ENCODE results near the gene WASHC2A. TPM values are rescaled to one million over a fixed set of nuclear protein-coding genes. Genes with fewer than 3 reads are reported as not detected.
"Not testable (repeated sequence)": the region's sequence is repeated elsewhere in the genome, so short reads cannot be mapped to it uniquely, and the experiment has no call there.

WASHC2A gene
- total RNA-seq = 10 to 100 TPM; 27.4 to 29.9 TPM

GRCh38 chr10:50067546-50068351, at the start of gene WASHC2A:
Gene WASHC2A, plus strand, starts transcription at chr10:50067954. Its CDS starts 52 bp downstream, at chr10:50068006.
- not testable (repeated sequence) for H3K36me3 Mint-ChIP-seq, H3K4me1 Mint-ChIP-seq, H3K27me3 Mint-ChIP-seq, H3K9me3 Mint-ChIP-seq
- peak; percentile 93 for DNase-seq
- Mint-ChIP-seq H3K27ac (peak within 1 kb of the TSS; percentile 84), H3K4me3 (peak within 1 kb of the TSS; percentile 80)

GRCh38 chr10:50019279-50019678, 48.5 kb upstream of the WASHC2A start:
- H3K27me3 Mint-ChIP-seq, H3K4me1 Mint-ChIP-seq, DNase-seq, H3K4me3 Mint-ChIP-seq, H3K36me3 Mint-ChIP-seq, H3K27ac Mint-ChIP-seq, H3K9me3 Mint-ChIP-seq: not testable (repeated sequence)

DNA sequence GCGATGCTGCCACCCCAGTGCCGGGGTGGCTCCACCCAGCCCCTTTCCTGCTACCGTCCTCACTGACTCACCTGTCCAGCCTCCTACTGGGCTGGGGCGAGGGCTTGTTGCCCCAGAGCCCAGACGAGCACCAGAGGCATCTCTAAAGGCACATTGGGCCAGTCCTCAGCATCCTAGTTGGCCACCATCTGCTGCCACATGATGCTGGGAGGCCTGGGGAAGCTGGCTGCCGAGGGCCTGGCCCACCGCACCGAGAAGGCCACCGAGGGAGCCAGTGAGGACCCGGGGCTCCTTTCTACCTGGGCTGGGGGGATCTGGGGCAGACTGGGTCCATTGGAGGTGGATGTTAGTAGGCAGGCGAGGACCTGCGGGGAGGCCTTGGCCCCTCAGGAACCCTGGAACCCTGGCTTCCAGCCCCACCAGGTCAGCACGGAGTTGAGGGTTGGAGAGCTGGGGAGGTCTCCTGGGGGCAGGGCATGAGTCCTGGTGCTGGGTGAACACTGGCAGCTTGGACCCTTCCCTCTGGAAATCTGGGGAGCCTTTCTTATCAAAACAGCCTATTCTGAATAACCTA, 47.2 kb upstream of the WASHC2A start:
- peaks cover 16% of the 10 kb centered on the region for H3K27me3 Mint-ChIP-seq
- H3K4me3 Mint-ChIP-seq, H3K4me1 Mint-ChIP-seq, DNase-seq, H3K27ac Mint-ChIP-seq, H3K36me3 Mint-ChIP-seq, H3K9me3 Mint-ChIP-seq: not testable (repeated sequence)

GRCh38 chr10:50021646-50022045, 46.1 kb upstream of the WASHC2A start:
- no peaks in the 10 kb centered on the region for H3K36me3 Mint-ChIP-seq
- no peak overlapping the region for H3K27ac Mint-ChIP-seq
- no peak for DNase-seq
- H3K4me1 Mint-ChIP-seq = no peaks in the 10 kb centered on the region
- H3K9me3 Mint-ChIP-seq = no peaks in the 10 kb centered on the region
- no peak overlapping the region for H3K4me3 Mint-ChIP-seq
- peaks cover 27% of the 10 kb centered on the region for H3K27me3 Mint-ChIP-seq

- H3K27me3 Mint-ChIP-seq = peaks cover 38% of the 10 kb centered on the region
- DNase-seq, H3K36me3 Mint-ChIP-seq, H3K9me3 Mint-ChIP-seq, H3K27ac Mint-ChIP-seq, H3K4me3 Mint-ChIP-seq, H3K4me1 Mint-ChIP-seq: not testable (repeated sequence)
Observed at GRCh38 chr10:50024716-50025383, 42.9 kb upstream of the WASHC2A start.

GRCh38 chr10:50025627-50026026, 42.1 kb upstream of the WASHC2A start:
- Mint-ChIP-seq H3K9me3 (no peaks in the 10 kb centered on the region), H3K27ac (no peak overlapping the region), H3K4me1 (no peaks in the 10 kb centered on the region), H3K4me3 (no peak overlapping the region), H3K27me3 (peaks cover 38% of the 10 kb centered on the region), H3K36me3 (no peaks in the 10 kb centered on the region)
- no peak for DNase-seq

GRCh38 chr10:50027195-50027594, 40.6 kb upstream of the WASHC2A start:
- Mint-ChIP-seq H3K9me3 (no peaks in the 10 kb centered on the region), H3K4me1 (no peaks in the 10 kb centered on the region), H3K4me3 (no peak overlapping the region), H3K36me3 (no peaks in the 10 kb centered on the region), H3K27ac (no peak overlapping the region), H3K27me3 (peaks cover 38% of the 10 kb centered on the region)
- no peak for DNase-seq

DNA sequence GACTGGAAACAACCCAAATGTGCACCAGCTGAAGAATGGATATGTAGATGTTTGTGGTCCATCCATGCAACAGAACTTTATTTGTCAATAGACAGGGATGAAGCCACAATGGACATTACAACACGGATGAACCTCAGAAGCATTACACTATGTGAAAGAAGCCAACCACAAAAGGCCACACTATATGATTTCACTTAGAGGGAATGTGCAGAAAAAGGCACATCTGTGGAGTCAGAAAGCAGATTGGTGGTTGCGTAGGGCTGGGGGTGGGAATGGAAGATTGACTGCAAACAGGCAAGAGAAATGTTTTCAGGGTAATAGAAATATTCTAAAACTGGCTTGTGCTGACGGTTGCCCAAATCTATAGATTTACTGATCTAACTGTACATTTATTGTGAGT, 34.3 kb upstream of the WASHC2A start:
- DNase-seq = no peak
- no peaks in the 10 kb centered on the region for H3K27me3 Mint-ChIP-seq
- H3K27ac Mint-ChIP-seq = no peak overlapping the region
- H3K36me3 Mint-ChIP-seq = no peaks in the 10 kb centered on the region
- no peaks in the 10 kb centered on the region for H3K4me1 Mint-ChIP-seq
- no peak overlapping the region for H3K4me3 Mint-ChIP-seq
- no peaks in the 10 kb centered on the region for H3K9me3 Mint-ChIP-seq

DNA sequence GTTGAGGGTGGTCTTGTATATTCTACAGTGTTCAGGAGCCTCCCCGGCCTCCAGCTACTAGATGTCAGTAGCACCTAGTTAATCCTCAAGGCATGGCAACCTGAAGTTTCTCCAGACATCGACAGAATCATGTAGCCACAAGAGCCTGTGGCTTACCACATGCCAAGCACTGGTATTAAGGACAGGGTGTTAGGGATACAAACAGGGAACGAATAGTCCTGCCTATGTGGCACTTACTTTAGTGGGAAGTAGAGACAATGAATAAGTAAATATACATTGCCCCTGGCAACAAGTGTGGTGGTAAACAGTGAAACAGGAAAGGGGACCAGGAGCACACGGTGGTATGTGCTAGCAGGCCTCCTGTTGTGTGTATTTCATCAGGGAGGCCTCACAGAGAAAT, 32.4 kb upstream of the WASHC2A start:
- not testable (repeated sequence) for H3K27me3 Mint-ChIP-seq, H3K9me3 Mint-ChIP-seq, H3K4me1 Mint-ChIP-seq, H3K36me3 Mint-ChIP-seq, H3K4me3 Mint-ChIP-seq, H3K27ac Mint-ChIP-seq, DNase-seq

GRCh38 chr10:50044941-50045664, 22.7 kb upstream of the WASHC2A start:
- Mint-ChIP-seq H3K36me3 (no peaks in the 10 kb centered on the region), H3K27ac (no peak overlapping the region), H3K4me3 (no peak overlapping the region), H3K27me3 (no peaks in the 10 kb centered on the region), H3K4me1 (no peaks in the 10 kb centered on the region), H3K9me3 (no peaks in the 10 kb centered on the region)
- no peak for DNase-seq

- H3K27ac Mint-ChIP-seq, H3K9me3 Mint-ChIP-seq: not testable (repeated sequence)
Observed at GRCh38 chr10:50046457-50046856, 21.3 kb upstream of the WASHC2A start.

GRCh38 chr10:50047594-50047993, 20.2 kb upstream of the WASHC2A start:
- not testable (repeated sequence) for H3K36me3 Mint-ChIP-seq, H3K4me3 Mint-ChIP-seq, H3K27me3 Mint-ChIP-seq, H3K27ac Mint-ChIP-seq, H3K4me1 Mint-ChIP-seq, H3K9me3 Mint-ChIP-seq, DNase-seq

More at GRCh38 chr10:50046457-50046856, 21.3 kb upstream of the WASHC2A start:
- H3K4me3 Mint-ChIP-seq, H3K27me3 Mint-ChIP-seq, H3K4me1 Mint-ChIP-seq, DNase-seq, H3K36me3 Mint-ChIP-seq: not testable (repeated sequence)

DNA sequence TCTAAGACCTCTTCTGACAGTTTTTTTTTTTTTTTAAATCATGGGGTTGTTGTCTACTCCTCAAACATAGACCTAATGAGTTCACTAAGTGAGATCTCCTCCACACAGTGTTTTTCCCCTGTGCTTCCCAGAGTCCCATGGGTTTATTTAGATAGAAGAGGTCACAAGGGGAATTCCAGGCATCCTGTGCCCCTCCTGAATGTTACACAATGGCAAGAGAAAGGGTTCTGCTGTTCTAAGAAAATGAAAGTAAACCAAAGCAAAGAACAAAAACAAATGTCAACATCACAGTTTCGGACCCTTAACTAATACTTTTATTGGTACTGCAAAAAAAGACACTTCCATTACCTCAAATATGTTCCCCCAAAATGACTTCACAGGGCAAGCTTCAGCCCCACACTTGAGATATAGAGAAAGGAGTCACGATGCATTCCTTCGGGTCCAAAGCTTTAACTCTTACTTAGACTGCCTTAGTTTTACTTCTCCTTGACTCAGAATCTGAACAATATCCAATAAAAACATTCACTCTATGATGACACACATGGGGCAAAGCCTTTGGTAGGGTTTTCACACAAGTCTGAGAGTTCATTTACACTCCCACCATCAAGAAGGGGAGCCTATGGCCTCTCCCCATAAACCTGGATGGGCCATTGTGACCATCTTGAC, 15.6 kb upstream of the WASHC2A start:
- H3K9me3 Mint-ChIP-seq, H3K4me3 Mint-ChIP-seq, H3K27me3 Mint-ChIP-seq, H3K36me3 Mint-ChIP-seq, H3K4me1 Mint-ChIP-seq, H3K27ac Mint-ChIP-seq, DNase-seq: not testable (repeated sequence)

DNA sequence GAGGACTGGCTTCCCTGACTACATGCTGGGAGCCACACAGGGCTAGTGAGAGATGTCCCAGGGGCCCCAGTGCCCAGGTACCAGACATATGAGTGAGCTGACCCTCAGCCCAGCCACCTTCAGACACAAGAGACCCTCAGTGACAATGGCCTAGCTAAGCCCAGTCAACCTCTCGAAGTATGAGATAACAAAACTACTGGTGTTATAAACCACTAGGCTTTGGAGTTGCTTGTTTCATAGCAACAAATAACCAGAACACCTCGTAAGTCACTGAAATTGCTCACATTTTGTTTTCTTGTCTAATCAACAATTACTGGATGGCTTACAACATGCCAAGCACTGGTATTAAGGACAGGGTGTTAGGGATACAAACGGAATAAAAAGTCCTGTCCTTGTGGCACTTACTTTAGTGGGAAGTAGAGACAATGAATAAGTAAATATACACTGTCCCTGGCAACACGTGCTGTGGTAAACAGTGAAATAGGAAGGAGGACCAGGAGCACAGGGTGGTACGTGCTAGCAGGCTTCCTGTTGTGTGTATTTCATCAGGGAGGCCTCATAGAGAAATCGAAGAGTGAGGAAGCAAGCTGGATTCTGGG, 14.9 kb upstream of the WASHC2A start:
- not testable (repeated sequence) for H3K4me3 Mint-ChIP-seq, H3K36me3 Mint-ChIP-seq, H3K4me1 Mint-ChIP-seq, H3K27ac Mint-ChIP-seq, H3K27me3 Mint-ChIP-seq, DNase-seq, H3K9me3 Mint-ChIP-seq
